HG02938 (cell line): ENCODE data around the gene CCL28.
"Not testable (repeated sequence)": the region's sequence is repeated elsewhere in the genome, so short reads cannot be mapped to it uniquely, and the experiment has no call there.

Experiments
- ATAC-seq: cut with Tn5 transposase; IDR thresholded peaks from one replicate; pipeline ENCODE4 v1.9.1; 2021; ENCODE audit warnings: mild to moderate bottlenecking, moderate library complexity; ENCODE audit not compliant: unreplicated experiment

The CCL28 gene

GRCh38 chr5:43411495-43411894 lies 696 bp downstream of the CCL28 start:
- no peak for ATAC-seq

GRCh38 chr5:43410414-43410813 lies 1.8 kb downstream of the CCL28 start:
- ATAC-seq: no peak

- ATAC-seq: no peak
Observed at GRCh38 chr5:43409809-43410271, 2.4 kb downstream of the CCL28 start.

- ATAC-seq: not testable (repeated sequence)
Observed at GRCh38 chr5:43402524-43403066, 9.6 kb downstream of the CCL28 start.

- no peak for ATAC-seq
Observed at GRCh38 chr5:43401827-43402226, 10.4 kb downstream of the CCL28 start.

- no peak for ATAC-seq
Observed at GRCh38 chr5:43400082-43400481, 12.1 kb downstream of the CCL28 start.

GRCh38 chr5:43396762-43397304 lies 15.4 kb downstream of the CCL28 start:
- ATAC-seq: peak; percentile 92

GRCh38 chr5:43390471-43390870 lies 21.7 kb downstream of the CCL28 start:
- ATAC-seq: no peak

- ATAC-seq: no peak
Observed at GRCh38 chr5:43389679-43390329, 22.4 kb downstream of the CCL28 start.

GRCh38 chr5:43386960-43387362 lies 25.2 kb downstream of the CCL28 start:
- ATAC-seq: no peak

DNA sequence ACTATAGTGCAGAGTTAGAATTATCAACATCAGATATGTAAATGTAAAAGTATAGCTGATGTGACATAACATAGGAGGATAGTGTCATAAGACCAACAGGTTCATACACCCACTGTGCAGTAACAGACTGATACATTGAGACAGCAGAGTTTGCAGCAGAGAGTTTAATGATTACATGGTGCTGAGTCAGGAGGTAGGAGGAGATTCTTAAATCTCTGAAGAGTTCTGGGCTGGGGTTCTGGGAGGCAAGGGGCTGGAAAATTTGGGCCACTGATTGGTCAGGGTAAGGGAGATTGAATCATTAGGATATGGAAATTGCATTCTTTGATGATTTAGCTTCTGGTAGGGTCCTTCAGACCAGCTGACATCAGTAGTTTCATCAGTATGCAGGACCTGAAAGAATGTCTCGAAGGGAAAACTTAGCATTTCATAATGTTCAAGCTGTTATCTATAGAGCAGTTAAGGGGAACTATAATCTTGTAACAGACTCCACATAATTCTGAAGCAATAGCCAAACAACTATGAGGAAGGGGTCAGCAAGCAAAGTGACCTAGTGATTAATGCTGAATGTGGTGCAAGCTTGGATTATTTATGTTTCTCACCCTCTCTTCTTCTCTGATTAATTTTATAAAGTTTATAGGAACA lies 35.6 kb downstream of the CCL28 start:
- ATAC-seq: no peak

GRCh38 chr5:43371821-43372220 lies 40.4 kb downstream of the CCL28 start:
- ATAC-seq: no peak

GRCh38 chr5:43370352-43370751 lies 41.8 kb downstream of the CCL28 start:
- ATAC-seq: no peak

DNA sequence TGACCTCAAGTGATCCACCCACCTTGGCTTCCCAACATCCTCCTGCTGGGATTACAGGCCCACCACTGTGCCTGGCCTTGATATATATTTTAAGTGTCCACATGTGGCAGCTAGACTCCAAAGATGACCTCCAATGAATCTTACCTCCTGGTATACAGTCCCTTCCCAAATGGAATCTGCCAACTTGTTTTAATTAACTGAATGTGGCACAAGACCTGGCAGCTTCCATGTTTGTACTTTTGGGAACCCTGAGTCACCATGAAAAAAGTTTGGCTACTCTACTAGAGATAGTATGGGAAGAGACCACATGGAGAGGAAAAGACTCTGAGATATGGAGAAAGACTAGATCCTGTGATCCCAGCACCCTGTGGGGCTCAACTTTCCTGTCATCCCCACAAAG lies 42.5 kb downstream of the CCL28 start:
- ATAC-seq: no peak

DNA sequence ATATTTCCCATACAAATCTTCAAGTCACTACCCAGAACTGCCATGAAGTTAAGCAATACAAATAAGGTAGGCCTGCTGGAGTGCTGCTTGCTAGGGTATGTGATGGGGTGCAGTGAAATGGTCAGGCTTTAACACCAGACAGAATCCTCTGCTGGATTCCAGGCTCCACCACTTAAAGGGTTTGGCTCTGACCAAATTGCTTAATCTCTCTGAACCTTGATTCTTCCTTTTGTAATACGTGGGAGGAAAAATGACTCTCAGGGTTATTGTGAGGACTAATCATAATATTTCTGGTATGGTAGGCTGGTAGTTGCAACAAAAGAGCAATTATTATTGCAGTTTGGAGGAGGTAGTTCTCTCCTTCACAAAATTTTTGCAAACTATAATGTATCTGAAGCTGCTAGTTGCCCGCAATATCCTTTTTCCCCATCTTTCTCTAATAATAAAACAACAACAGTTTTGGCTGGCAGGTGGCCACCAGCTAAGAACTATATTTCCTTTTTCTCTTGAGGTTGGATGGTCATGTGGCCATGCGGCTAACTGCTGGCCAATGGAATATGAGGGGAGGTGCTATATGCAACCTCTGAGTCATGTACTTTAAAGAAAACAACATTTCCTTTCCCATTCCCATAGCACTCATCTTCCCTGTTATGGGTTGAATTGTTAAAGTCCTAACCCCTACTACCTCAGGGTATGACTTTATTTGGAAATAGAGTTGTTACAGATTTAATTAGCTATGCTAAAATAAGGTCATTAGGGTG lies 44.1 kb downstream of the CCL28 start:
- no peak for ATAC-seq

GRCh38 chr5:43367453-43367852 lies 44.7 kb downstream of the CCL28 start:
- no peak for ATAC-seq

- ATAC-seq: not testable (repeated sequence)
Observed at GRCh38 chr5:43366680-43367246, 45.4 kb downstream of the CCL28 start.

GRCh38 chr5:43365155-43365554 lies 47.0 kb downstream of the CCL28 start:
- not testable (repeated sequence) for ATAC-seq

- no peak for ATAC-seq
Observed at GRCh38 chr5:43363445-43364152, 48.6 kb downstream of the CCL28 start.

GRCh38 chr5:43362725-43363435 lies 49.3 kb downstream of the CCL28 start:
- ATAC-seq: no peak
